Cardiac fibroblast (primary cell): ENCODE measurements around the gene METTL26.

Source experiments
- DNase-seq, 2 donors: peaks; one replicate each; pipeline versions ENCODE4 v3.0.0 to v3.0.0-alpha.2; 2010; ENCODE audit warnings: low read depth in 2 of 2
- H3K4me3 ChIP-seq, 2 donors: replicated peaks in 1 of 2; 1 replicate in 1 of 2; 2 replicates in 1 of 2; pipeline ENCODE4 v1.5.1; 2011; ENCODE audit warnings: low read depth in 2 of 2, low read length in 2 of 2, mild to moderate bottlenecking in 2 of 2, moderate library complexity in 1 of 2
- TF ChIP-seq, protein P1 (sequence below): IDR thresholded peaks from one replicate; pipeline ENCODE4 v1.5.1; 2011; ENCODE audit warnings: low read depth, mild to moderate bottlenecking, low read length, inconsistent platforms

The METTL26 gene

GRCh38 chr16:662095-662494 is 26.0 kb upstream of the METTL26 start:
- DNase-seq, result no peak
- TF ChIP-seq, protein P1, sequence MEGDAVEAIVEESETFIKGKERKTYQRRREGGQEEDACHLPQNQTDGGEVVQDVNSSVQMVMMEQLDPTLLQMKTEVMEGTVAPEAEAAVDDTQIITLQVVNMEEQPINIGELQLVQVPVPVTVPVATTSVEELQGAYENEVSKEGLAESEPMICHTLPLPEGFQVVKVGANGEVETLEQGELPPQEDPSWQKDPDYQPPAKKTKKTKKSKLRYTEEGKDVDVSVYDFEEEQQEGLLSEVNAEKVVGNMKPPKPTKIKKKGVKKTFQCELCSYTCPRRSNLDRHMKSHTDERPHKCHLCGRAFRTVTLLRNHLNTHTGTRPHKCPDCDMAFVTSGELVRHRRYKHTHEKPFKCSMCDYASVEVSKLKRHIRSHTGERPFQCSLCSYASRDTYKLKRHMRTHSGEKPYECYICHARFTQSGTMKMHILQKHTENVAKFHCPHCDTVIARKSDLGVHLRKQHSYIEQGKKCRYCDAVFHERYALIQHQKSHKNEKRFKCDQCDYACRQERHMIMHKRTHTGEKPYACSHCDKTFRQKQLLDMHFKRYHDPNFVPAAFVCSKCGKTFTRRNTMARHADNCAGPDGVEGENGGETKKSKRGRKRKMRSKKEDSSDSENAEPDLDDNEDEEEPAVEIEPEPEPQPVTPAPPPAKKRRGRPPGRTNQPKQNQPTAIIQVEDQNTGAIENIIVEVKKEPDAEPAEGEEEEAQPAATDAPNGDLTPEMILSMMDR, result no peak
- no peak overlapping the region for H3K4me3 ChIP-seq

- TF ChIP-seq, protein P1, result no peak
- no peak for DNase-seq
- no peak overlapping the region for H3K4me3 ChIP-seq
Observed at GRCh38 chr16:661184-661821, 25.2 kb upstream of the METTL26 start.

DNA sequence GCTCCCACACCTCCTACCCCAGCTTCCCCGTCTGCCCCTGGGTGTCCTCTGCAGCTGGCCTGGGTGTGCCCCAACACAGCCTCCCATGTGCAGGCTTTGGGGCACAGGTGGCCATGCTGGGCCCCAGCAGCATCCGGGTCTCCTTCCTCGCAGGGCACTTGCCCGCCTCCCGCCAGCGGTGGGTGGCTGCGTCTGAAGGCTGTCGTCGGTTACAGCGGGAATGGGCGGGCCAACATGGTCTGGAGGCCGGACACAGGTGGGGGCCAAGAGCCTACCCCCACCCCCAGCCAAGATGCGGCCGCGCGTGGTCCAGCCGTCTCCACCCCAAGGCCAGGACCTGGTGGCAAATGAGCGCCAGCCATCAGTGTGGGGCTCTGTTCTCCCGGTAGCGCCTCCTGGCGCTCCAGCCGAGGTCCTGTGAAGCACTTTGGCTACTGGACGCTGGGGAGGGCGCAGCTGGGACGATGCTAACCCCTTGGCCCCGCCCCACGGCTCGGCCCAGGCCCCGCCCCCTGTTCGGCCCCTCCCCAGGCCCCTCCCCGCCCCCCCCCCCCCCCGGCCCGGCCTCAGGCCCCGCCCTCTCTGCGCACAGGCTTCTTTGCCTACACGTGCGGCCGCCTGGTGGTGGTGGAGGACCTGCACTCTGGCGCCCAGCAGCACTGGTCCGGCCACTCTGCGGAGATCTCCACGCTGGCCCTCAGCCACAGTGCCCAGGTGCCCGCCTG is 24.5 kb upstream of the METTL26 start:
- H3K4me3 ChIP-seq, result no peak overlapping the region
- DNase-seq, result peak; percentile 76 to 88
- TF ChIP-seq, protein P1, result peak; percentile 24

DNA sequence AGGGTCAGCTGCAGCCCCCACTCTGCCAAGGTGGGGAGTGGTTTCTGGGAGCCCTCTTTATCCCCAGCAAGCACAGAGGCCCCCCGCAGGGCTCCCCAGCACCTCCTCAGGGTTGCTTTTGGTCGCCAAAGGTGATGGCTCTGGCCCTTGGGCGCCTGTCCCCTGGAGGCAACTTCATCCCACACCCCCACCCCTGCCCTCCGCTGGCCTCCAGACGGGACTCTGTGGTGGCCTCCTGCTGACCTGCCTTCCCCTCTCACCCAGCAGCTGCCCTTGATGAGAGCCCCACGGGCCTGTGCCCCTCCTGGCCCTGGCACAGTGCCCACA is 24.0 kb upstream of the METTL26 start:
- TF ChIP-seq, protein P1, result no peak
- DNase-seq, result no peak
- no peak overlapping the region for H3K4me3 ChIP-seq

DNA sequence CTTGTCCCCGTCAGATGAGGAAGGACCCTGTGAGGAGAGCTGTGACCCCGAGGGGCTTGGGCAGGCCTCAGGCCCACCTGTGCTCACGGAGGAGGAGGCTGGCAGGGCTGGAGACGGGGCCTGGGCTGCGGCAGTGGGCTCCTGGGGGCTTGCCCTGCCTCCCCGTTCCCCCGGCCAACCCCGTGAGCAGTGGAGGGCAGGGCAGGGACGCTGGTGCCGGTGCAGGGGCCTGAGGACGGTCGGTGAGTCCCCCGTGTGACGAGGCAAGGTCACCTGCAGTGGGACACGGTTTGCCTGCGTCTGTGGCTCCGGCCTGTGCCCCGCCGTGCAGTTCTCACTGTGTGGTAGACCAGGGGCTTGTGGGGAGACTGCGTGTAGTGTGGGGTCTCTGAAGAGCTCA is 23.5 kb upstream of the METTL26 start:
- TF ChIP-seq, protein P1, result no peak
- H3K4me3 ChIP-seq, result no peak overlapping the region
- no peak for DNase-seq

DNA sequence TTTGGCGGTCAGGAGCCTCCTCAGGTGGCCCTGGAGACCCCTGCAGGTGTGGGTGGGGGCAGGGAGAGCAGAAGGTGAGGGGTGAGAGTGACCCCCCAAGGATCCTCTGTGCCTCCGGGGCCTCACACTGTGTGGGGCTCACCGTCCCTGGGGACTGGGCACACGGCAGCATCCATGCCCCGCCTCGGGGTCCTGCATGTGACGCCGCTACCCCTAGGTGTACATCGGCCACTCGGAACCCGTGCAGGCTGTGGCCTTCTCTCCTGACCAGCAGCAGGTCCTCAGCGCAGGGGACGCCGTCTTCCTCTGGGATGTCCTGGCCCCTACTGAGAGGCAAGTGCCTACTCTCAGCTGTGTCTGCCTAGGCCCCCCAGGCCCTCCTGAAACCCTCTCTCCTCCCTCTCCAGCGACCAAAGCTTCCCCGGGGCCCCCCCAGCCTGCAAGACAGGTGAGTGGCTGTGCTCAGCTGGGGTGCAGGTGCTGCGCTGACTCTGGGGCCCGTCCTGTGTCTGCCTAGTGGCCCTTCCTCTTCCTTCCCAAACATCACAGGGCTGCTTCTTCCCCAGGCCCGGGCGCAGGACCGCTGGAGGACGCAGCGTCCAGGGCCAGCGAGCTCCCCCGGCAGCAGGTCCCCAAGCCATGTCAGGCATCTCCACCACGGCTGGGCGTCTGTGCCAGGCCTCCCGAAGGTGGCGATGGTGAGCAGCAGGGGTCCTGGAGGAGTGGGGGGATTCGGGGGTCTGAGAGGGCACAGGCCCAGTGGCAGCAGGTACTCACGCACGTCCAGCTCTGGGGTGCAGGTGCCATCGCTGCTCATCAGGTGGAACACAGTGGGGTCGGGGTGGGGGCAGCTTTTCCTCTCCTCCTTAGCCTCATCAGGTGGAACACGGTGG is 22.8 kb upstream of the METTL26 start:
- TF ChIP-seq, protein P1, result no peak
- H3K4me3 ChIP-seq, result no peak overlapping the region
- DNase-seq, result no peak
